Effector CD4-positive, alpha-beta T cell (primary cell): Measurements from ENCODE around the gene VSX1.
A peak's percentile ranks its signal among the peaks of the same experiment; 100 is the strongest.

Experiments used
- DNase-seq: peaks from one replicate; pipeline ENCODE4 v3.0.0-alpha.2; 2020

VSX1 gene

DNA sequence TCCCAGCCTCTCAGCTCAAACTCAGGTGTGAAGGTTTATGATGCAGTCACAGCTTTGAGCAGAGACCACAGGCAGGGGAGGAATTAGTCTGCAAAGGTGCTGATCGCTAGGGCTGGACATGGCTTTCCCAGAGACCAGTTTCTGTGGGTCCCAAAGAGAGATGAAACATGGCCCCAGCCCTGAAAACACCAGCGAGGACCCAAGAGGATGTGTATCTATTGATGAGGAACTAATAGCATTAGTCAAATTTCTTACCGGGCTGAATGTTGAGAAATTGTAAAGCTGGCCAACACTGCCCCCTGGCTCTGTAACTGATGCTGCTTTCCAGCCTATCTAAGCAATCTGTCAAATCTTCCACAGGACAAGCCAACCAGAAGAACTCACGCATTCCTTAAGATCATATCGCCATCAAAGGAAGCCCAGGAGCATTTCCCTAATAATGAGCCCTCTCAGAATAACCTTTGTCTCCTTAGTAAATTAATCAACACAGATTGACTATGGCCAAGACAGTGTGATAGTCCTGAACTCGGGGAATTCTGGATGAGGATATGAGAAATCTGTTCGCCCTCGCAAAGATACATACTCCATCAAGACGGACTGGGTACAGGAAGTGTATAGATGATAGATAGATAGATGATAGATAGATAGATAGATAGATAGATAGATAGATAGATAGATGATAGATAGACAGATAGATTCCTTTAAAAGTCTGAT is 16.2 kb downstream of the VSX1 start:
- DNase-seq = peak; percentile 48

DNA sequence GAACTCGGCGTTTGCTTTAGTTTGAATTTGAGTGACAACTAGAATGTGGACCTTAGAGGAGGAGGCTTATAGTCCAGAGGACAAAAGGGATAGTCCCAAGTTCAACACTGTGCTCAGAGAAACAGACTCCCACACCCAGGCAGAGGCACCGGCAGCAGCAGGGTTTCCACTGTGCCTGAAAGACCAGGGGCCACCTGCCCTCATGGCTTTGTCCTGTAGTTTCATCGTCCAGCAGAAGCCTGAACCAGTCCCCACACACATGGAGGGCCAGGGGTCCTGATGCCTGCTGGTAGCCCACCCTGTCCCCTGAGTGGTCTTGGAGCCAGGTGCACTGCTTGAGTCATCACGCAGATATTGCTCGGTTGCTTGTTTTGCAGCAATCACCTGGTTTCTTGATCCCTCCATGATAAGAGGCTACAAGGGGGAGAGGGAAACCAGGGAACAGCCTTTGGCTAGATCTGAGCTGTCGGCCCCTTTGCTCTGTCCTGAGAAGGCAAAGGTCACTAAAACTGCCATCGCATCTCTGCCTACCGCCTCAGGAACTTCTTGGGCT is 16.8 kb downstream of the VSX1 start:
- DNase-seq = no peak

DNA sequence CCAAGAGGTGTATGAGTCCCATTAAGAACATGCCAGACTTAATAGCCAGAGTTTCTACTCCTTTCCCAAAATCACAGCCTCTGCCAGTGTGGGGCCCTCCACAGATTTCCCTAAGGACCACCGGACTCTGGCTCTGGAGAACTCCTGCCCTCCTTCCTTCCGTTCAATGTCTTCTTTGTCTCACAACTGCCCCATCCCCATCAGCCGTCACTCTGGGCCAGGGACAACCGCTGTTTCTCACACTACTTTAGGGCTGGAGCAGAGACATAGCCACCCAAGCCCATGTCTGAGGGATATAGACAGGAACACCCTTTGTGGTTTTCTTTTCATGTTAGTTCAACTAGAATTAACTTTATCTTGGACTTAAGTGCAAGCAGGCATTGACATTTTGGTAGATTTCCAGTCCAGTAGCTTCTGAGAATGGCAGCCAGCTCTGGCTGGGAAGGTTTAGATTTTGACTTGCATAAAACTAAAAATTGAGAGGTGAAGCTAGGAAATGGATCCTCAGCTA is 17.3 kb downstream of the VSX1 start:
- DNase-seq = no peak

- no peak for DNase-seq
Measured at GRCh38 chr20:25063981-25064380, 18.0 kb downstream of the VSX1 start.

DNA sequence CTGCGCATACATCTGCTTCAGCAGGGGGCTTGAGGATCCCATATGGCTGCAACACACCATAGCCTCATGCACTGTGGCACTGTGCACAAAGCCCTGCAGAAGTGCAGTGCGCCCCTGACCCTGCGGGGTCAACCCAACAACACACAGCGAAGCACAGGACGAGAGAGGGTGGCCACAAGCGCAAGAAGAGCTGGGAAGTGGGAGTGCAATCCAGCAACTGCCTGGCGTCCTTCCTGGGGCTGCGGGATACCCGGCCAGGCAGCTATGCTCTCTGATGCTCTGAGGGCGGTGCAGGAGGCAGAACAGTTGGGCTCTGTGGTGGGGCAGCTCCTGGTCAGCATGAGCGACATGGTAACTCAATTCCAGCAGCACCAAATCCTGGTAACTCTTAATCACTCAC is 18.4 kb downstream of the VSX1 start:
- no peak for DNase-seq

- DNase-seq = no peak
Measured at GRCh38 chr20:25062841-25063240, 19.1 kb downstream of the VSX1 start.

- DNase-seq = no peak
Measured at GRCh38 chr20:25061821-25062530, 20.0 kb downstream of the VSX1 start.

- DNase-seq = no peak
Measured at GRCh38 chr20:25061103-25061799, 20.7 kb downstream of the VSX1 start.

DNA sequence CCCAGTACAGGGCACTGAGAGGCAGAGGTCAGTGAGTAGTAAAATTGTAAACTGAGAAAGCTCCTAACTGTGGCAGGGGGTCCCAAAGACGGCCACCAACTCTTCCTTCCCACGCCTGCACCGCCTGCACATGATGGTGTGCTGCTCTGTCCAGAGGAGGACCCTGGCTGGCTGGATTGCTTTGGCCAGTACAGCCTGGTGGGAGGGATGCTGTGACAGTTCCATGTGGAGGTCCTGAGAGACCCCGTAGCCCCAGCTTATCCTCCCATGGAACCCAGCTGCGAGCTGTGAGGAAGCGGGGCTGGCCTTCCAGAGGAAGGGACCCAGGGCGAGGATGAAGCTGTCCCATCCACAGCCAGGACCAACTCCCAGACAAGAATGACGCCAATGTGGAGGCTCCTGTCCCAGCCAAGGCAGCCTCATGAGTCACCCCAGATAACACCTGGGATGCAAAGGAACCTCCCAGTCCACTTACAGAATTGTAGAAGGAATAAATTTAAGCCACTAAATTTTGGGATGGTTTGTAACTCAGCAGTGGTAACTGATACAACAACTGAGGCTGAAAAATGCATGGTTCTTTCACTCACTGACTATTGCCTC is 22.0 kb downstream of the VSX1 start:
- no peak for DNase-seq

DNA sequence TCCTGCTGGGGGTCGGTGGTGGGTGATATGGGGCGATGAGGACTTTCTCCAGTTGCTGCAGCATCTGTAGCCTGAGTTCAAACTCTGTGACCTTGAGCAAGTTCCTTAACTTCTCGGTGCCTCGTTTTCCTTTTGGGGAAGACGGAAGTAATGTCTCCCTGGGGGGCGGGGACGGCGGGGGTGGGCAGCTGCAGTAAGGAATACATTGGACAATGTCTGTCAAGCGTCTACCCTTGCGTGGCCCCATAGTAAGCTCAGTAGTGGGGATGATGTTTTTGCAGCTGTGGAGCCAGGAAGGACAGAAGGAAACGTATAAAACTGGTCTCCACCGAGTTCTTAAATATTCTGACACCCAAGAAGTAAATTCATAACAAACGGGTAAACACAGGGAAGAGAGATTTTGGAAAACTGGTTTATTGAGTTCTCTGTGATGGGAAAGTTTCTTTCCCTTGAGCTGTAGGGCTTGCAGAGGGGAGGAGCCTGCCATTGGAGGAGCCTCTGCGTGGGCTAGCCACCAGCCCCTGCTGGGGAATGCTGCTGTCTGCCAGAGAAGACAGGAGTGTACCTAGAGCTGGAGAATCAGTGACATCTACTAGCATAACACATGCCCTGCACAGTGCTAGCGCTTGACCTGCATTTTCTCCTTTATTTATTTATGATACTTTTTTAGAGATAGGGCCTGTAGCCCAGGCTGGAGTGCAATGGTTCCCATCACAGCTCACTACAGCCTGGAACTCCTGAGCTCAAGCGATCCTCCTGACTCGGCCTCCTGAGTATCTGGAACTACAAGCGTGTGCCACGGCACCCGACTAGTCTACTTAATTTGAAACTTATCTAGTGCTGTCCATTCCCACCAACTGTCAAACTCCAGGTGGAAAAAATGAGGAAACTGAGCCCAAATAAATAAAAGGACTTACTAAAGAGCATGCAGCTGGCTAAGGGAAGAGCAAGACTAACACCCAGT is 22.8 kb downstream of the VSX1 start:
- DNase-seq = no peak

DNA sequence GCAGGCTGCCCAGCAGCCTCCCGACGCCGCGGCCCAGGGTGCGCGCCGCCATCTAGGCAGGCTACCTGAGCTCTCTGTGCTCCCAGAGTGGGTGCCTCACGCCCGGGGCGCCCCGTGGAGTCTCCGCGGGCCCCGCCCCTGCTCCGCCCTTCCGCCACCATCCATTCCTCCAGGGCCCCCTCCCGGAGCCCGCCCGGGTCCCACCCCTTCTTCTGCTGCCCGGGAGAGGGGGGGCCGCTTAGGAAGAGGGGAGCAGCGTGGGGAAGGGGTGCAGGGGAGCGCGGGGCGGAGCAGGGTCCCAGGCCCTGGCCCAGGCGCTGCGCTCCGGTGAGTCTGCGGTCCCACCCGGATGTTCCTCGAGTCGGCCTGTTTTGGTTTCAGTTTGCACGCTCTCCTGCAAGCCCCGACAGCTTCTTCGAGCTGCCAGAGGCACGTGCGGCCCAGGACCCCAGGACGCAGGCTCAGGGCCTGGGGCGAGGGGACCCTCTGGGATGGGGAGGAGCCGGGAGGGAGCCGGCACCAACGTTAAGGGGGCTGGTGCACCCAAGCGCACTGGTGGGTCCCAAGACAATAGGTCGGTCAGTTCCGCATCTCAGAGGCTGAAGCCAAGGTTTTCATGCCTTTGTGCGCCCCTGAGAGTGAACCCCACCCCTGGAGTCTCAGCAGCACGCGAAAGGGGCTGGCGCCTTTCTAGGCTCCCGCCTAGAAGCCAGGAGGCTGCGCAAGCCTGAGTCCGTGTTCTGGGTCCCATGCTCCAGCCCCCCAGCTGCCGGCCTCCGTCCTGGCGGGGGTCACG is 23.7 kb downstream of the VSX1 start, which contains the start of gene ACSS1:
Gene ACSS1, minus strand, starts transcription at position 89 of the 796 bp plus-strand sequence. Its CDS starts 37 bp downstream, at position 52.
- peak; percentile 64 for DNase-seq

DNA sequence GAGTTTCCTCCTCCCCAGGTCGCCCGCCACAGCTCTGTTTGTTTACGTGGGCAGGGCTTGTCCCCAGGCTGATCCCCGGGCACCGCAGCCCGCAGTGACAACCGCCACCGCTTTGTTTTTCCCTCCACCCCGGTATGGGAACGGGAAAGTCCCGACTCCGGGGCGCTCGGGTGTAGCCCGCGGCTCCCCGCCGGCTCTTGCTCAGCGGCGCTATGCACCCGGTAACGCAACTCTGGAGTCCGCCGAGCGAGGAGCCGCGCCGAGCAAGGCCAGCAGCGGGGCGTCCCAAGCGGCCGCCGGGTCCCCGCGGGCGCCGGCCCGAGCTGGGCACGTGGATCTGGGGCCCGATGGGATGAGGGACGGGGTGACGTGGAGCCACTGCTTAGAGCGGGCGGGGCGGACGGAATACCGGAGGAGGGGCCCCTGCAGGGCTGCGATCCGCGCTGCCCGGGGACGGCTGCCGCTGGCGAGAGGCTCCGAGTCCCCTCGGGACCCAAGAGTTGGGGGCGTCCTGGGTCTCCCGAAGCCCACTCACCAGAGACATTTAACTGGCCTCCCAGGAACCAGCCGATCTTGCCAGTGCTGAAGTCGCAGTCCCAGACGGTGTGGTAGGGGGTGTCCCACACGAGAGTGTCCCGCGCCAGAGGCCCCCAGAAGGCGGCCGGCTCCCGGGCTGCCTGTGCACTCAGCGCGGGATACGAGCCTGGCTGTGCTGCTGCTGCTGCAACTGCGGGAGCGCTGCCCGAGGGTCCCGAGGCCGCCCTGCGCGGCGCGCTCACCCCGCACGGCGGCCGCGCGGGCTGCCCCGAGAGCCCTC is 24.5 kb downstream of the VSX1 start:
- DNase-seq = peak; percentile 75

- no peak for DNase-seq
Measured at GRCh38 chr20:25056690-25057233, 25.2 kb downstream of the VSX1 start.

GRCh38 chr20:25055711-25056495 is 26.0 kb downstream of the VSX1 start:
- DNase-seq = no peak

DNA sequence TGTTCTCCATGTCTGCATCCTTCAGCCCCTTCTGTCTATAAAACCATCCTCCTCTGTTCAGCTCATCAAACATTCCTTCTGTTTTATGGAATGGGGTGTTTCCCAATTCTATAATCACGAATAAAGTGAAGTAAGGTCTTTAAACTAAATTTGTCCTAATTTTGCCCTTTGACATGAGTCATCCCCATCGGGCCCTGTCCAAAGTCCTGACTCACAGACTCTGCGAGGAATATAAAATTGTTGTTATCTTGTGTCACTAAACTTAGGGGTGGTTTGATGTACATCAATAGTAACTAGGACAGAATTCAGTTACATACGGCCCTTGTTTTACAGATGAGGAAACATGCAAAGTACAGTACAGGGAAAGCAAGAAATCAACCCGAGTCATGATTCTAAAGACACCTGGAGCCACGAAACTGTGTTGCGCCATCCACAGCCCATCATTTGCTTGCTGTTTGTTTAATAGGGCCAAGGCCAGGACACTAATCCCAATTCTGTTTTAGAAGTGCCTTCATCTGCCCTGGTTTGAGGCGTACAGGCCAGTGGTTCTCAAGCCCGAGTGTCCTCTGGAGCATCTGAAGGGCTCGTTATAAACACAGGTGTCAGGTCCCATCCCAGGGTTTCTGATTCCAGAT is 26.8 kb downstream of the VSX1 start:
- no peak for DNase-seq

DNA sequence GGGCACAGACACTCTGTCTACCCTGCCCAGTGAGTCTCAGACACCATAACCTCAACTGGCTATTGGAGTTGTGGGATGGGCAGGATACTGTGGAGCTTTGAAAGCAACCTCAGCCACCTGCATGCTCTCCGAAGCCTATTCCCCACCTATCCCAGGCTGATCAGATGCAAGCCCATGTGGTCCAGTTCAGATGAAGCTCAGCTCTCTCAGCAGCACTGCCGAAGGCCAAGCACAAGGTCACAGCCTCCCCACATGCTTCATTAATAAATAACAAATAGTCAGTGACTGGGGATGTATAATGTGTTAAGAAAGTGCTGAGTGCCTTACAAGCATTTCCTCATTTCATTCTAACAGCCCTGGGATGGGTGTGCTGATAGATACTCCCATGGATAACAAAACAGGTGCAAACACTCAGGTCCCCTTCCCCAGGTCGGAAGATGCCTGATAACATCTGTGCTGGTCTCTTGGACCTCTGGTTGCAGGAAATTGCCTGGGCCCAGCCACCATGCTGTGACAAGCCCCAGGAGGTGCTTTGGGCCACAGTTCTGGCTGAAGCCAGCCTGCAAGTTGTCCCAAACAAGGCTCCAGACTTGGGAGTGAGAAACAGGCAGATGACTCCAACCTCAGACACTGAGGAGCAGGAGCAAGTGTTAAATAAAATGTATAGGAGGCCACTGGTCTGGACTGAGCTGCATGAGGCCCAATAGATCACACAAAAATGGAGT is 27.7 kb downstream of the VSX1 start:
- no peak for DNase-seq

DNA sequence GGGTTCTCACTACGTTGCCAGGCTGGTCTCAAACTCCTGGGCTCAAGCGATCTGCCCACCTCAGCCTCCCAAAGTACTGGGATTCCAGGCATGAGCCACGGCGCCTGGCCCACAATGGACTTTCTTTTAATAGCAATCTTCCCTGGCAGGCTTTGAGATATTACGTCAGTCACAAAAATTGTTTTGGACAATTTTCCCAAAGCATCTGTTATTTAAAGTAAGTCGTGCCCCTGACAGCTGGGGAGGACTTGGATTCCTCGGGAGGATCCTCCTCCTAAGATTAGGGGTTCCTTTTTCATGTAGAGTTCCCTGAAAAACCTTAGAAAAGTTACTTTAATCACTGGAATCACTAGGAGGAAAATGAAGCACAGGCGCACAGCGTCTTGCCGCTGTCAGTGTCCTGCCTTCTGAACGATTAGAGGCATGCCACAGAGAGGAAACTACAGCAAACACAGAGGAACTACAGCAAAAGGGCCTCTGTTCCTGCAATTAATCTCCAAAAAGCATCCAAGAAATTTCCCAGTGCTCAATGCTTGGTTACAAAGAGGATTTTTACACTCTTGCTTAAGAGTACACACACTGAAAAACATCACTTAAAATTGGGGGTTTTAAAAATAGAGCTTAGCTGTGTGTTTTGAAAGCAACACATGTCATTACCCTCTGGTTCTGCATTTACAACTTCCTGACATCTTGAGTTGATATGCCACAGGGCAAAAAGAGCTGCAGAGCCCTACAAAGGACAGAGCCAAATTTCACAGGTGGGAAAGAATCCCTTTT is 28.5 kb downstream of the VSX1 start:
- DNase-seq = no peak
